Esophagus squamous epithelium (tissue), 4 donors: ENCODE results near the gene C1GALT1.

Experiments
- CTCF ChIP-seq, 6 experiments: fragments of 450-650 bp in 4 of 6; fragments of 200-600 bp in 2 of 6; sonication (generic) in 2 of 6; IDR thresholded peaks; one replicate each; pipeline ENCODE4 v1.5.1; 2016 to 2019; ENCODE audit warnings: antibody characterized with exemption in 6 of 6, mild to moderate bottlenecking in 4 of 6, moderate library complexity in 4 of 6
- POLR2A ChIP-seq, 4 donors: fragments of 450-650 bp; IDR thresholded peaks; one replicate each; pipeline ENCODE4 v1.6.1; 2017; ENCODE audit warnings: antibody characterized with exemption in 4 of 4, mild to moderate bottlenecking in 4 of 4, moderate library complexity in 3 of 4

- TF ChIP-seq CTCF (IDR thresholded peaks at IDR 0.05) = no peak
- TF ChIP-seq POLR2A (IDR thresholded peaks at IDR 0.05) = no peak
Measured at GRCh38 chr7:7135074-7135473, 47.3 kb upstream of the C1GALT1 start.
